Gastrocnemius medialis (tissue), 4 donors: Measurements from ENCODE around the gene PRR5L.

ENCODE experiments used
- CTCF ChIP-seq, 5 experiments: fragments of 450-650 bp in 3 of 5; fragments of 200-600 bp in 2 of 5; sonication (generic) in 2 of 5; IDR thresholded peaks in 4 of 5; conservative IDR thresholded peaks in 1 of 5; 1 replicate in 4 of 5; 2 replicates in 1 of 5; pipeline ENCODE4 v1.5.1; 2016 to 2019; ENCODE audit warnings: antibody characterized with exemption in 5 of 5, mild to moderate bottlenecking in 3 of 5, moderate library complexity in 3 of 5
- POLR2A ChIP-seq, 2 donors: fragments of 450-650 bp; IDR thresholded peaks; one replicate each; pipeline ENCODE4 v1.6.1; 2017; ENCODE audit warnings: antibody characterized with exemption in 2 of 2, mild to moderate bottlenecking in 2 of 2, moderate library complexity in 2 of 2

- TF ChIP-seq POLR2A (IDR thresholded peaks at IDR 0.05) (no peak), CTCF (IDR thresholded peaks at IDR 0.05 in 4 of 5, conservative IDR thresholded peaks at IDR 0.05 in 1 of 5) (no peak)
Measured at GRCh38 chr11:36308577-36308976, 12.5 kb downstream of the PRR5L start.
